Jurkat, Clone E6-1 (cell line): ENCODE results near the gene AFAP1L1.

Experiments
- DNase-seq: peaks from one replicate; pipeline ENCODE4 v3.0.0-alpha.2; 2011; ENCODE audit warnings: low read depth, low spot score
- H3K4me3 ChIP-seq: 2 replicates; pipeline ENCODE4 v1.5.1; 2011; ENCODE audit warnings: mild to moderate bottlenecking, low read length, control low read depth, moderate library complexity

AFAP1L1 gene

GRCh38 chr5:149363358-149363757 is 91.7 kb downstream of the AFAP1L1 start:
- H3K4me3 ChIP-seq = no peak overlapping the region
- no peak for DNase-seq

GRCh38 chr5:149363936-149364335 is 92.3 kb downstream of the AFAP1L1 start:
- no peak overlapping the region for H3K4me3 ChIP-seq
- no peak for DNase-seq

DNA sequence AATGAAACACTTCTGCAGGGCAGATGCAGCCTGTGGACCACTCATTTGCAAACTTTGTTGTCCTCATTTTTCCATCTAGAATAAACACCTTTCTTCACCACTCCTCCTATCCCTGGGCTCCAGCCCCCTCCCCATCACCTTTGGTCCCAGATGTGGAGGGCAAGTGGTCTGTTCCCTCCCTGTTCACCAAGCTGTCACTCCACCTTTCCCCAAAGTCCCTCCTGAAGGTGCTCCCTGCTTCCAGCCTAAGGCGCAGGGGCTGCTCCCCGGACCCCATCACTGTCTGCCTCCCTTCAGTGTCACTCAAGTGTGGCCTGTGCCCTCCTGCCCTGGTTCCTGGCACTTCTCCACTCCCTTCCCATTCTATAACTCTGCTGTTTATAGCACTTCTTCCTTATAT is 93.1 kb downstream of the AFAP1L1 start:
- no peak overlapping the region for H3K4me3 ChIP-seq
- DNase-seq = no peak

- H3K4me3 ChIP-seq = no peak overlapping the region
- no peak for DNase-seq
Measured at GRCh38 chr5:149365418-149365817, 93.8 kb downstream of the AFAP1L1 start.

- no peak overlapping the region for H3K4me3 ChIP-seq
- no peak for DNase-seq
Measured at GRCh38 chr5:149366169-149366729, 94.6 kb downstream of the AFAP1L1 start.

DNA sequence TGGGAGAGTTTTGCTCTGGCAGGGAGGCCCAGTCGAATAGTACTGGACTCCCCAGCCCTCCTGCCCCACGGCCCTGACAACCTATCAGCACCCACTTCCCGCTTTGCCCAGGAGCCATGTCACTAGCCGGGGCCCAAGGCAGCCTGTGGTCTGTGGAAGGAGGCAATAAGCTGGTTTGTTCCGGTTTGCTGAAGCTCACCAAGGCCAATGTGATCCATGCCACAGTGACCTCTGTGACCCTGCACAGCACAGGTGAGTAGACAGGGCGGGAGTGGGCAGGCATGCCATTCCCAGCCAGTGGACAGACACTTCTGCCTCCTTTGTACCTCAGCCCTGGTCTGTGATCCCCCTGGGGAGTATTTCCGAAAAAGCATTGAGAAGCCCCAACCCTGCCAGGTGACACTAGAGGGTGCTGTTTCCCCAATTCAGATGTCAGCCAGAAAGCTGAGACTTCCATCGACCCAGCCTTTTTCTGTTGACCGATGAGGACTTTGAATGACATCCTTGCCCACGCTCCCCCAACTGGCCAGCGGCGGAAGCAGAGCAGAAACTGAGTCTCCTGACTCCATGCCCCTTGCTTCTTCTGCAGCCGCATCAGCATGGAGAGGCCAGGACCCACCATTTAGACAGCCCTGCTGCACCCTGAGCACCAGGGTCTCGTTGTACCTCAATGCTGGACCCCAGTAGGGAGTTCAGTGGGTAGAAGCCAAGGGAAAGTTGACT is 95.8 kb downstream of the AFAP1L1 start:
- no peak overlapping the region for H3K4me3 ChIP-seq
- no peak for DNase-seq

- no peak for DNase-seq
Measured at GRCh38 chr5:149367972-149368645, 96.5 kb downstream of the AFAP1L1 start.

DNA sequence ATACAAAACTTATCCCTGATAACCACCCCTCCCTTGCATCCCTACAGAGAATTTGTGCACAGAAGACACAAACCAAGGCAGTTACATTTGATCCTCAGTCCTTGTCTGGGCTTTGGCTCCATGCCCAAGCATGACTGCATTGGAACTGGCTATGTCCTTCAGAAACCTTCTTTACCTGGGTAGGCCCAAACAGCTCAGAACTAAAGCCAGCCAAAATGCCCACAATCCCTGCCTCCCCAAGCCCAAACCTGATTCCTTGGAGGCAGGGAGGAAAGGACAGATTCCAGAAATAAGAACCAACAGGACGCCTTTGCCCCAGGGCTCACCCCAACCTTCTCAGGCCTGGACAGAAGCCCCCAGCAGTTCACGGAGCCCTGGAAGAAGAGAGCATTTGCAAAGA is 99.2 kb downstream of the AFAP1L1 start:
- no peak overlapping the region for H3K4me3 ChIP-seq
- no peak for DNase-seq

More at GRCh38 chr5:149367972-149368645, 96.5 kb downstream of the AFAP1L1 start:
- no peak overlapping the region for H3K4me3 ChIP-seq

- peak; percentile 41 for DNase-seq
- no peak overlapping the region for H3K4me3 ChIP-seq
Measured at GRCh38 chr5:149371296-149371962, 99.8 kb downstream of the AFAP1L1 start.

GRCh38 chr5:149372076-149372795 is 100.6 kb downstream of the AFAP1L1 start:
- DNase-seq = no peak

DNA sequence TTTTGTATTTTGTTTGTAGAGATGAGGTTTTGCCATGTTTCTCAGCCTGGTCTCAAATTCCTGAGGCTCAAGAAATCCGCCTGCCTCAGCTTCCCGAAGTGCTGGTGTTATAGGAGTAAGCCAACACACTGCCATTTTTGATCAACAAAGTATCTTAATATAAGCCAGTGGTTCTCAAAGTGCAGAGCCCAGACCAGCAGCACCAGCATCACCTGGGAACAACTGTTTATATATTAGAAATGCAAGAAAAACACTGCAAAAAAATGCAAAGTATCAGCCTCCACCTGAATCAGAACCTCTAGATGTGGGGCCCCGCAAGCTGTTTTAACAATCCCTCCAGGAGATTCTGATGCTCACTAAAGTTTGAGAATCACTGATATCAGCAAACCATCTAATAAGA is 101.3 kb downstream of the AFAP1L1 start:
- no peak overlapping the region for H3K4me3 ChIP-seq
- no peak for DNase-seq

More at GRCh38 chr5:149372076-149372795, 100.6 kb downstream of the AFAP1L1 start:
- H3K4me3 ChIP-seq = no peak overlapping the region

DNA sequence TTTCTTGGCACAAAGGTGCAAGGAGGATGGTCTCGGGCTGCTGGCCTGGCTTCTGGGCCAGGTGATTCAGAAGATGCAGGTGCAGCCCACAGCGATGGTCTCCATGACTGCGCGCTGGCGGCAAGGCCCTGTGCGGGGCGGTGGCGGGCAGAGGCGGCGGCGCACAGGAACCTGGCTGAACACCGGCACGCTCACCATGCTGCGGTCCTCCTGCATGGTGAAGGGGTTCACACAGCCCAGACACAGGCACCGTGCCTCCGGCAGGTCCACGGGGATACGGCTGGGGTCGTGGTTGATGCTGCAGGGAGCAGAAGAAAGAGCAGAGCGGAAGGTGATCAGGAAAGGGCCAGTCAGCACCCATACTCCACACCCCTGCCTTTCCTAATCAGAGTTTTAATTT is 102.6 kb downstream of the AFAP1L1 start:
- no peak for DNase-seq
- no peak overlapping the region for H3K4me3 ChIP-seq

- DNase-seq = no peak
- no peak overlapping the region for H3K4me3 ChIP-seq
Measured at GRCh38 chr5:149374801-149375200, 103.1 kb downstream of the AFAP1L1 start.

DNA sequence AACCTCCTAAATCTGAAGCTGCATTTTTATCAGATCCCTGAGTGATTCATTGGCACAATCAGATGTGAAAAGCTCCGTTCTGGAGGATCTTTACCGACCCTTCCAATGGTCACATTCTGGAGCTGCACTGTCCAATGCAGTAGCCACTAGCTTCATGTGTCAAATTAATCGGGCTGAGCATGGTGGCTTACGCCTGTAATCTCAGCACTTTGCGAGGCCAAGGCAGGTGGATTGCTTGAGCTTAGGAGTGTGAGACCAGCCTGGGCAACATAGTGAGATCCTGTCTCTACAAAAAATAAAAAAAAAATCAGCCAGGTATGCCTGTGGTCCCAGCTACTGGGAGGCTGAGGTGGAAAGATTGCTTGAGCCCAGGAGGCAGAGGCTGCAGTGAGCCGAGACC is 103.8 kb downstream of the AFAP1L1 start:
- no peak overlapping the region for H3K4me3 ChIP-seq
- DNase-seq = no peak

- no peak overlapping the region for H3K4me3 ChIP-seq
- DNase-seq = no peak
Measured at GRCh38 chr5:149376104-149376503, 104.4 kb downstream of the AFAP1L1 start.

DNA sequence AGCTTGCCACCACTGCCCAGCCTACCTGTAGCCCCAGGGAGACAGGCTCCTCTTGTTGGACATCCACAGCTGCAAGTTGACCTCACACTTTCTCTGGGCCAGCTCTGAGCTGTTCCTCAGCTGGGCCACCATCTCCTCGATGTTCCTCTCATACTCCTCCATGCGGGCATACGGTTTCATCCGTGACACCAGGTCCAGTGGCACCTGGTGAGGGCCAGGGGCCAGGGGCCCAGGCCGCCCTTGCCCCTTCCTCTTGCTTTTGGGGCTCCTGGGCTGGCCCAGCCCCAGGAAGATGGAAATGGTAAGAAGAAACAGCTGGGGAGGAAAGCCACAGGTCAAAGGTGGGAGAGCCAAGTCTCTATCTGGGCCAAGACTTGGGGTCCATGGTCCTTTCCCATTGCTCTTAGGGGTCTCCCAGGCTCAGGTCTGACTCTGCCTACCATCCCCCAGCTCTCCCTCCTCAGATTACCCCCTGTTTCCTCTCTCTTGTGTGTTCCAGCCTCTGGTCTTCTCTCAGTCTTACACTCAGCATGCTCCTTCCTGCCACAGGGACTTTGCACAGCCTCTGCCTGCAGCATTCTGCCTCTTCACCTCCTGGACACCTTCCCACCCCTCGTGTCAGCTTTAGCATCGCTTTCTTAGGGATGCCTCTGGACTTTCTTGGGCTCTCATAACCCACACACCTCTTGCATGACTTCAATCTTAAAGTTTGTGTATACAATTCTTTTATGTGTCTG is 105.2 kb downstream of the AFAP1L1 start:
- DNase-seq = no peak
- H3K4me3 ChIP-seq = no peak overlapping the region

DNA sequence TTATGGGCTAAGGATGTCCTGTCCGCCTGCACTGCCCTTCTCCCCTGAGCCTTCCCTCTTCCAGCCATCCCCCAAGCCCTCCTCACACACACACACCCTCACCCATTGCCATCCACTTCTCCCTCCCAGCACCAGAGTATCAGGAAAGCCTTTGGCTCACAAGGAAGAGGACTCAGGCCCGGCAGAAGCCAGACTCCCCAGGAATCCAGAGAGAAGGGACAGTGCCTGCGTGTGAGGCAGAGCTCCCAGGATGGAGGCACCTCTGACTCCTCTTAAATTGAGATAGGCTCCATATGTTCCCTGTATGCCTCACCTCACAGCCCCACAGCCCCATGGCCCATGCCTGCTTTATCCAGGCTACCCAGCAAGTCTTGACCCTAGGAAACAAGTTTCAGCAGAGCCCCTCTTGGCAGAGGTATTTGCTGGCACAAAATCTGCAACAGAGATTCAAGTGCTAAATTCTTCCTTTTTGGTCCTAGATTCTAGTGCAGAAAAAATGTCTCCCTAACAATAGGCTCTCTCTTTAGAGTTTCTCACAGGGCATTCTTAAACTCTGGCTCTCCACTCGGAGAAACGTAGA is 106.7 kb downstream of the AFAP1L1 start:
- DNase-seq = no peak
- H3K4me3 ChIP-seq = no peak overlapping the region

- DNase-seq = no peak
- no peak within 1 kb of the TSS for H3K4me3 ChIP-seq
Measured at GRCh38 chr5:149379177-149379761, 107.6 kb downstream of the AFAP1L1 start, which contains the start of gene IL17B. IL17B (minus strand) TSS chr5:149379292; CDS start chr5:149379225, 67 bp downstream.
